Measurements from ENCODE around the gene CPNE4.

GRCh38 chr3:131544557-131544956, 490.3 kb downstream of the CPNE4 start:
- TF ChIP-seq POLR2A (IDR thresholded peaks at IDR 0.05; ENCODE audit: low read depth) = no peak
- TF ChIP-seq, protein P1, sequence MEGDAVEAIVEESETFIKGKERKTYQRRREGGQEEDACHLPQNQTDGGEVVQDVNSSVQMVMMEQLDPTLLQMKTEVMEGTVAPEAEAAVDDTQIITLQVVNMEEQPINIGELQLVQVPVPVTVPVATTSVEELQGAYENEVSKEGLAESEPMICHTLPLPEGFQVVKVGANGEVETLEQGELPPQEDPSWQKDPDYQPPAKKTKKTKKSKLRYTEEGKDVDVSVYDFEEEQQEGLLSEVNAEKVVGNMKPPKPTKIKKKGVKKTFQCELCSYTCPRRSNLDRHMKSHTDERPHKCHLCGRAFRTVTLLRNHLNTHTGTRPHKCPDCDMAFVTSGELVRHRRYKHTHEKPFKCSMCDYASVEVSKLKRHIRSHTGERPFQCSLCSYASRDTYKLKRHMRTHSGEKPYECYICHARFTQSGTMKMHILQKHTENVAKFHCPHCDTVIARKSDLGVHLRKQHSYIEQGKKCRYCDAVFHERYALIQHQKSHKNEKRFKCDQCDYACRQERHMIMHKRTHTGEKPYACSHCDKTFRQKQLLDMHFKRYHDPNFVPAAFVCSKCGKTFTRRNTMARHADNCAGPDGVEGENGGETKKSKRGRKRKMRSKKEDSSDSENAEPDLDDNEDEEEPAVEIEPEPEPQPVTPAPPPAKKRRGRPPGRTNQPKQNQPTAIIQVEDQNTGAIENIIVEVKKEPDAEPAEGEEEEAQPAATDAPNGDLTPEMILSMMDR (IDR thresholded peaks at IDR 0.05) = no peak
